Measurements from ENCODE around the gene SPCS2.

Gene SPCS2

GRCh38 chr11:74932169-74932568 lies 16.9 kb upstream of the SPCS2 start:
- TF ChIP-seq REST (IDR thresholded peaks at IDR 0.05; ENCODE audit: low read depth) (no peak), TCF12 (IDR thresholded peaks at IDR 0.05; ENCODE audit: low read depth) (no peak), NFIC (IDR thresholded peaks at IDR 0.05) (no peak), CREB1 (IDR thresholded peaks at IDR 0.05; ENCODE audit: low read depth) (no peak), CEBPB (IDR thresholded peaks at IDR 0.05) (no peak)

- TF ChIP-seq EGR1 (IDR thresholded peaks at IDR 0.05) (no peak), TAF1 (IDR thresholded peaks at IDR 0.05; ENCODE audit: low read depth) (no peak), REST (IDR thresholded peaks at IDR 0.05; ENCODE audit: low read depth) (no peak), TCF12 (IDR thresholded peaks at IDR 0.05; ENCODE audit: low read depth) (no peak), CREB1 (IDR thresholded peaks at IDR 0.05; ENCODE audit: low read depth) (no peak), USF1 (IDR thresholded peaks at IDR 0.05) (no peak), FOXM1 (IDR thresholded peaks at IDR 0.05; ENCODE audit: borderline replicate concordance, low read depth) (no peak), RAD21 (IDR thresholded peaks at IDR 0.05; ENCODE audit: low read depth) (no peak), CEBPB (IDR thresholded peaks at IDR 0.05) (no peak), TEAD4 (IDR thresholded peaks at IDR 0.05) (no peak), YY1 (IDR thresholded peaks at IDR 0.05; ENCODE audit: low read depth) (no peak), MAX (IDR thresholded peaks at IDR 0.05) (no peak)
These were observed 16.3 kb upstream of the SPCS2 start for GRCh38 chr11:74932797-74933196.

GRCh38 chr11:74933765-74934164 lies 15.3 kb upstream of the SPCS2 start:
- no peak for TF ChIP-seq EGR1 (IDR thresholded peaks at IDR 0.05)
- TF ChIP-seq YY1 (IDR thresholded peaks at IDR 0.05; ENCODE audit: low read depth) = no peak
- TF ChIP-seq CREB1 (IDR thresholded peaks at IDR 0.05; ENCODE audit: low read depth) = no peak
- TF ChIP-seq REST (IDR thresholded peaks at IDR 0.05; ENCODE audit: low read depth) = no peak

- no peak for TF ChIP-seq YY1 (IDR thresholded peaks at IDR 0.05; ENCODE audit: low read depth)
- TF ChIP-seq USF1 (IDR thresholded peaks at IDR 0.05) = no peak
- TF ChIP-seq TCF12 (IDR thresholded peaks at IDR 0.05; ENCODE audit: low read depth) = no peak
- TF ChIP-seq CREB1 (IDR thresholded peaks at IDR 0.05; ENCODE audit: low read depth) = no peak
- TF ChIP-seq EP300 (IDR thresholded peaks at IDR 0.05; ENCODE audit: borderline replicate concordance) = no peak
- no peak for TF ChIP-seq RAD21 (IDR thresholded peaks at IDR 0.05; ENCODE audit: low read depth)
- TF ChIP-seq REST (IDR thresholded peaks at IDR 0.05; ENCODE audit: low read depth) = no peak
- no peak for TF ChIP-seq ZBTB7A (IDR thresholded peaks at IDR 0.05; ENCODE audit: low read depth)
- TF ChIP-seq TEAD4 (IDR thresholded peaks at IDR 0.05) = no peak
- no peak for TF ChIP-seq FOXM1 (IDR thresholded peaks at IDR 0.05; ENCODE audit: borderline replicate concordance, low read depth)
- TF ChIP-seq CEBPB (IDR thresholded peaks at IDR 0.05) = no peak
- TF ChIP-seq TAF1 (IDR thresholded peaks at IDR 0.05; ENCODE audit: low read depth) = no peak
- TF ChIP-seq MAX (IDR thresholded peaks at IDR 0.05) = no peak
- no peak for TF ChIP-seq NFIC (IDR thresholded peaks at IDR 0.05)
- no peak for TF ChIP-seq EGR1 (IDR thresholded peaks at IDR 0.05)
These were observed 13.8 kb upstream of the SPCS2 start for GRCh38 chr11:74935285-74935684.
